Amniotic epithelial cell (primary cell): Measurements from ENCODE around the gene NBAS.
"Not testable (repeated sequence)": the region's sequence is repeated elsewhere in the genome, so short reads cannot be mapped to it uniquely, and the experiment has no call there.

Source experiments
- DNase-seq: peaks from one replicate; pipeline ENCODE4 v3.0.0-alpha.2; 2010; ENCODE audit warnings: low read depth

NBAS gene

GRCh38 chr2:15260196-15260595, 300.9 kb downstream of the NBAS start:
- DNase-seq = peak; percentile 72

- DNase-seq = no peak
These were observed 301.8 kb downstream of the NBAS start for GRCh38 chr2:15259356-15259756.

- not testable (repeated sequence) for DNase-seq
These were observed 302.7 kb downstream of the NBAS start for GRCh38 chr2:15258385-15258784.

GRCh38 chr2:15253835-15254286, 307.3 kb downstream of the NBAS start:
- no peak for DNase-seq

- no peak for DNase-seq
These were observed 307.9 kb downstream of the NBAS start for GRCh38 chr2:15253247-15253646.

GRCh38 chr2:15251753-15252152, 309.4 kb downstream of the NBAS start:
- DNase-seq = no peak

GRCh38 chr2:15250946-15251345, 310.2 kb downstream of the NBAS start:
- not testable (repeated sequence) for DNase-seq

- no peak for DNase-seq
These were observed 314.3 kb downstream of the NBAS start for GRCh38 chr2:15246870-15247269.

- DNase-seq = peak; percentile 65
These were observed 317.4 kb downstream of the NBAS start for GRCh38 chr2:15243762-15244161.

GRCh38 chr2:15242936-15243461, 318.1 kb downstream of the NBAS start:
- DNase-seq = peak; percentile 13

- no peak for DNase-seq
These were observed 319.2 kb downstream of the NBAS start for GRCh38 chr2:15241929-15242328.

- no peak for DNase-seq
These were observed 319.9 kb downstream of the NBAS start for GRCh38 chr2:15241201-15241600.

- no peak for DNase-seq
These were observed 323.1 kb downstream of the NBAS start for GRCh38 chr2:15238028-15238427.

- DNase-seq = no peak
These were observed 330.4 kb downstream of the NBAS start for GRCh38 chr2:15230599-15231192.

- DNase-seq = no peak
These were observed 334.5 kb downstream of the NBAS start for GRCh38 chr2:15226661-15227060.

GRCh38 chr2:15225131-15225530, 336.0 kb downstream of the NBAS start:
- DNase-seq = no peak

GRCh38 chr2:15224641-15225040, 336.5 kb downstream of the NBAS start:
- no peak for DNase-seq

GRCh38 chr2:15223887-15224286, 337.2 kb downstream of the NBAS start:
- peak; percentile 92 for DNase-seq

- DNase-seq = no peak
These were observed 338.3 kb downstream of the NBAS start for GRCh38 chr2:15222856-15223255.

- DNase-seq = no peak
These were observed 340.5 kb downstream of the NBAS start for GRCh38 chr2:15220603-15221002.

- no peak for DNase-seq
These were observed 342.6 kb downstream of the NBAS start for GRCh38 chr2:15218423-15219086.

GRCh38 chr2:15212249-15212648, 348.9 kb downstream of the NBAS start:
- DNase-seq = no peak

GRCh38 chr2:15210542-15210941, 350.6 kb downstream of the NBAS start:
- DNase-seq = not testable (repeated sequence)

GRCh38 chr2:15206419-15206818, 354.7 kb downstream of the NBAS start:
- DNase-seq = no peak
